Endometrial microvascular endothelial cells (primary cell): ENCODE data around the gene KIAA1217. TPM values are rescaled to one million over a fixed set of nuclear protein-coding genes. Genes with fewer than 3 reads are reported as not detected.

Experiments
- in situ Hi-C: cut with HindIII; loops from 2 replicates; pipeline ENCODE4 v1.10.0; 2017; ENCODE audit warnings: low sequenced_read_pairs, low pct_unique_long_range_greater_than_20kb; ENCODE audit errors: inconsistent ontology term
- total RNA-seq: library from RNA; depleted of rRNA; stranded (reverse); fragments of >200 nt; gene quantifications from one replicate; pipeline ENCODE4 v1.2.3, GENCODE V29; 2015; ENCODE audit errors: inconsistent ontology term

The KIAA1217 gene
- total RNA-seq, 1 donor from 2014 or later, result 14.3 TPM

GRCh38 chr10:24238519-24239247 lies 29.7 kb downstream of the KIAA1217 start:
- in situ Hi-C loops, result no loop called here

GRCh38 chr10:24239289-24240040 lies 30.5 kb downstream of the KIAA1217 start:
- in situ Hi-C loops, result no loop called here

GRCh38 chr10:24240041-24240751 lies 31.3 kb downstream of the KIAA1217 start:
- in situ Hi-C loops, result no loop called here

- in situ Hi-C loops, result no loop called here
Observed at GRCh38 chr10:24241536-24242040, 32.6 kb downstream of the KIAA1217 start.

GRCh38 chr10:24242562-24242961 lies 33.6 kb downstream of the KIAA1217 start:
- in situ Hi-C loops, result no loop called here

GRCh38 chr10:24246365-24246764 lies 37.4 kb downstream of the KIAA1217 start:
- in situ Hi-C loops, result no loop called here

GRCh38 chr10:24247841-24248240 lies 38.9 kb downstream of the KIAA1217 start:
- in situ Hi-C loops, result no loop called here

- in situ Hi-C loops, result no loop called here
Observed at GRCh38 chr10:24249829-24250415, 41.0 kb downstream of the KIAA1217 start.

- in situ Hi-C loops, result no loop called here
Observed at GRCh38 chr10:24251547-24251946, 42.6 kb downstream of the KIAA1217 start.

GRCh38 chr10:24254180-24254579 lies 45.2 kb downstream of the KIAA1217 start:
- in situ Hi-C loops, result no loop called here

- in situ Hi-C loops, result no loop called here
Observed at GRCh38 chr10:24255115-24255880, 46.4 kb downstream of the KIAA1217 start.

GRCh38 chr10:24255881-24256311 lies 47.0 kb downstream of the KIAA1217 start:
- in situ Hi-C loops, result no loop called here

- in situ Hi-C loops, result no loop called here
Observed at GRCh38 chr10:24256619-24257107, 47.7 kb downstream of the KIAA1217 start.

- in situ Hi-C loops, result no loop called here
Observed at GRCh38 chr10:24257588-24257987, 48.6 kb downstream of the KIAA1217 start.

- in situ Hi-C loops, result no loop called here
Observed at GRCh38 chr10:24259365-24260130, 50.6 kb downstream of the KIAA1217 start.

GRCh38 chr10:24261627-24262026 lies 52.7 kb downstream of the KIAA1217 start:
- in situ Hi-C loops, result no loop called here

- in situ Hi-C loops, result no loop called here
Observed at GRCh38 chr10:24262929-24263590, 54.1 kb downstream of the KIAA1217 start.
